ENCODE measurements around the gene HCLS1.

- TF ChIP-seq POLR2A (IDR thresholded peaks at IDR 0.05; ENCODE audit: low read depth, low read length): no peak
- no peak for TF ChIP-seq TAF1 (IDR thresholded peaks at IDR 0.05; ENCODE audit: low read depth, low read length)
- no peak for TF ChIP-seq POLR2AphosphoS5 (IDR thresholded peaks at IDR 0.05; ENCODE audit: low read depth, low read length)
- TF ChIP-seq SPI1 (IDR thresholded peaks at IDR 0.05; ENCODE audit: low read depth, low read length): no peak
- no peak for TF ChIP-seq POU2F2 (IDR thresholded peaks at IDR 0.05; ENCODE audit: low read depth, low read length)
Observed at GRCh38 chr3:121598564-121598963, 62.1 kb downstream of the HCLS1 start.

Data from GM12891 (cell line).